ENCODE measurements around the gene EEF2K.
"Not testable (repeated sequence)": the region's sequence is repeated elsewhere in the genome, so short reads cannot be mapped to it uniquely, and the experiment has no call there.

Gene EEF2K

DNA sequence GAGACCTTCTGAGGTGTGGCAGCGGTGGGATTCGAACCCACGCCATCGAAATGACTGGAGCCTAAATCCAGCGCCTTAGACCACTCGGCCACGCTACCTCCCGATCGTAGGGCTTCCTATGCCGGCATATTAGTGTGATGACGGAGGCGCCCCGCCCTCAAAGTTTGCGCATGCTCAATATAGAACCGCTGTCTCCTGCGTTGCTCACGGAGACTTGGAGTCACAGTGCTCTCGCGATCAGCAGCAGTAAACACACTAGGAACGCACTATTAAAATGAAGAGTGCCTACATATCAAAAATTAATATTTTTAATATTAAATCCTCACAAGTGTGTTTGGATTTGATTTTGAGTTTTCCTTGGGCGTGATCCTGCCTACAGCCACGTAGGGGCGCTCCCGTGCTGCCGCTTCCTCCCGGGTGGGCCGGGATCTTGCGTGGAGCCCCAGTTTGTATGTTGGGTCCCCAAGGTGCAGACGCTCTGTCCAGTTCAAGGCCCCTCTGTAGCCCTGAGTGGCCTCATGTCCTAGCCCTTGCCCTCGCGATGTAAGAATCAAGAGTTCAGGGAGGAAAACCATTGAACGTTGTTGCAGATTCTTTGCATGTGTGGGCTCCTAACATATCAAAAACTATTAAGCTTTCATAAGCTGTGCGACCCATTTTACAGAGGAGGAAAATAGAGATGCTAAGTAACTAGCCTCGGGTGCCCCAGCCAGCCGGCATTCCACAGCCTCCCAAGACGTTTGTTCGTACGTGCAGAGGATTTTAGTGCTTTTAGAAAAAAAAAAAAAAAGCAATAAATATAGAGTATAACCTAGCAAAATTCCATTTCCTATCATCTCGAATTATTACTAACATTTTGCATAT is 10.2 kb upstream of the EEF2K start:
- ATAC-seq: peak; percentile 56
- peak; percentile 93 for TF ChIP-seq ZFP3 (CRISPR knock-in tag; IDR thresholded peaks at IDR 0.05)
- TF ChIP-seq BACH2 (CRISPR knock-in tag; IDR thresholded peaks at IDR 0.05; ENCODE audit: borderline replicate concordance): no peak
- 0 out of 2 replicates have a peak, but pooled peaks have one; percentile 27 for TF ChIP-seq TSHZ2 (CRISPR knock-in tag; IDR thresholded peaks at IDR 0.05)

- not testable (repeated sequence) for ATAC-seq
Observed at GRCh38 chr16:22196559-22197168, 9.4 kb upstream of the EEF2K start.

GRCh38 chr16:22198547-22199293 is 7.4 kb upstream of the EEF2K start:
- no peak for ATAC-seq

GRCh38 chr16:22202261-22202637 is 3.8 kb upstream of the EEF2K start:
- TF ChIP-seq, protein P1, sequence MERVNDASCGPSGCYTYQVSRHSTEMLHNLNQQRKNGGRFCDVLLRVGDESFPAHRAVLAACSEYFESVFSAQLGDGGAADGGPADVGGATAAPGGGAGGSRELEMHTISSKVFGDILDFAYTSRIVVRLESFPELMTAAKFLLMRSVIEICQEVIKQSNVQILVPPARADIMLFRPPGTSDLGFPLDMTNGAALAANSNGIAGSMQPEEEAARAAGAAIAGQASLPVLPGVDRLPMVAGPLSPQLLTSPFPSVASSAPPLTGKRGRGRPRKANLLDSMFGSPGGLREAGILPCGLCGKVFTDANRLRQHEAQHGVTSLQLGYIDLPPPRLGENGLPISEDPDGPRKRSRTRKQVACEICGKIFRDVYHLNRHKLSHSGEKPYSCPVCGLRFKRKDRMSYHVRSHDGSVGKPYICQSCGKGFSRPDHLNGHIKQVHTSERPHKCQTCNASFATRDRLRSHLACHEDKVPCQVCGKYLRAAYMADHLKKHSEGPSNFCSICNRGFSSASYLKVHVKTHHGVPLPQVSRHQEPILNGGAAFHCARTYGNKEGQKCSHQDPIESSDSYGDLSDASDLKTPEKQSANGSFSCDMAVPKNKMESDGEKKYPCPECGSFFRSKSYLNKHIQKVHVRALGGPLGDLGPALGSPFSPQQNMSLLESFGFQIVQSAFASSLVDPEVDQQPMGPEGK (CRISPR knock-in tag; IDR thresholded peaks at IDR 0.05; ENCODE audit: borderline replicate concordance): no peak
- TF ChIP-seq, protein P2, sequence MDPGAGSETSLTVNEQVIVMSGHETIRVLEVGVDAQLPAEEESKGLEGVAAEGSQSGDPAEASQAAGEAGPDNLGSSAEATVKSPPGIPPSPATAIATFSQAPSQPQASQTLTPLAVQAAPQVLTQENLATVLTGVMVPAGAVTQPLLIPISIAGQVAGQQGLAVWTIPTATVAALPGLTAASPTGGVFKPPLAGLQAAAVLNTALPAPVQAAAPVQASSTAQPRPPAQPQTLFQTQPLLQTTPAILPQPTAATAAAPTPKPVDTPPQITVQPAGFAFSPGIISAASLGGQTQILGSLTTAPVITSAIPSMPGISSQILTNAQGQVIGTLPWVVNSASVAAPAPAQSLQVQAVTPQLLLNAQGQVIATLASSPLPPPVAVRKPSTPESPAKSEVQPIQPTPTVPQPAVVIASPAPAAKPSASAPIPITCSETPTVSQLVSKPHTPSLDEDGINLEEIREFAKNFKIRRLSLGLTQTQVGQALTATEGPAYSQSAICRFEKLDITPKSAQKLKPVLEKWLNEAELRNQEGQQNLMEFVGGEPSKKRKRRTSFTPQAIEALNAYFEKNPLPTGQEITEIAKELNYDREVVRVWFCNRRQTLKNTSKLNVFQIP (CRISPR knock-in tag; IDR thresholded peaks at IDR 0.05; ENCODE audit: borderline replicate concordance, low read depth): no peak
- TF ChIP-seq CSDC2 (CRISPR knock-in tag; IDR thresholded peaks at IDR 0.05): no peak
- TF ChIP-seq, protein P3, sequence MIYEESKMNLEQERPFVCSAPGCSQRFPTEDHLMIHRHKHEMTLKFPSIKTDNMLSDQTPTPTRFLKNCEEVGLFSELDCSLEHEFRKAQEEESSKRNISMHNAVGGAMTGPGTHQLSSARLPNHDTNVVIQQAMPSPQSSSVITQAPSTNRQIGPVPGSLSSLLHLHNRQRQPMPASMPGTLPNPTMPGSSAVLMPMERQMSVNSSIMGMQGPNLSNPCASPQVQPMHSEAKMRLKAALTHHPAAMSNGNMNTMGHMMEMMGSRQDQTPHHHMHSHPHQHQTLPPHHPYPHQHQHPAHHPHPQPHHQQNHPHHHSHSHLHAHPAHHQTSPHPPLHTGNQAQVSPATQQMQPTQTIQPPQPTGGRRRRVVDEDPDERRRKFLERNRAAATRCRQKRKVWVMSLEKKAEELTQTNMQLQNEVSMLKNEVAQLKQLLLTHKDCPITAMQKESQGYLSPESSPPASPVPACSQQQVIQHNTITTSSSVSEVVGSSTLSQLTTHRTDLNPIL (CRISPR knock-in tag; IDR thresholded peaks at IDR 0.05; ENCODE audit: low read depth): no peak
- no peak for TF ChIP-seq RARB (CRISPR knock-in tag; IDR thresholded peaks at IDR 0.05)
- TF ChIP-seq TCF4 (CRISPR knock-in tag; IDR thresholded peaks at IDR 0.05; ENCODE audit: borderline replicate concordance): no peak
- no peak for TF ChIP-seq ZNF565 (CRISPR knock-in tag; conservative IDR thresholded peaks at IDR 0.05; ENCODE audit: low read depth)
- no peak for TF ChIP-seq ZNF8 (CRISPR knock-in tag; IDR thresholded peaks at IDR 0.05)
- TF ChIP-seq OSR1 (CRISPR knock-in tag; IDR thresholded peaks at IDR 0.05): no peak
- no peak for TF ChIP-seq ESRRG (CRISPR knock-in tag; IDR thresholded peaks at IDR 0.05)
- no peak for TF ChIP-seq ZNF70 (CRISPR knock-in tag; IDR thresholded peaks at IDR 0.05)

More at GRCh38 chr16:22198547-22199293, 7.4 kb upstream of the EEF2K start:
- TF ChIP-seq TOX (CRISPR knock-in tag; IDR thresholded peaks at IDR 0.05; ENCODE audit: borderline replicate concordance) (no peak), ISL1 (CRISPR knock-in tag; IDR thresholded peaks at IDR 0.05) (no peak), ZNF565 (CRISPR knock-in tag; conservative IDR thresholded peaks at IDR 0.05; ENCODE audit: low read depth) (no peak), TSHZ2 (CRISPR knock-in tag; IDR thresholded peaks at IDR 0.05) (no peak)
- TF ChIP-seq, protein P3 (CRISPR knock-in tag; IDR thresholded peaks at IDR 0.05; ENCODE audit: low read depth): no peak

More at GRCh38 chr16:22202261-22202637, 3.8 kb upstream of the EEF2K start:
- no peak for ATAC-seq

Measured in SK-N-SH treated with all-trans-retinoic acid at 6 μM for 48 hours (cell line).